Activated naive CD4-positive, alpha-beta T cell treated with Interleukin-2 at 50 U/mL for 16 hours (primary cell): ENCODE data around the gene BLOC1S4.
"Not testable (repeated sequence)": the region's sequence is repeated elsewhere in the genome, so short reads cannot be mapped to it uniquely, and the experiment has no call there.

Source experiments
- DNase-seq: peaks from one replicate; pipeline ENCODE4 v3.0.0-alpha.2; 2020

BLOC1S4 gene, protein sequence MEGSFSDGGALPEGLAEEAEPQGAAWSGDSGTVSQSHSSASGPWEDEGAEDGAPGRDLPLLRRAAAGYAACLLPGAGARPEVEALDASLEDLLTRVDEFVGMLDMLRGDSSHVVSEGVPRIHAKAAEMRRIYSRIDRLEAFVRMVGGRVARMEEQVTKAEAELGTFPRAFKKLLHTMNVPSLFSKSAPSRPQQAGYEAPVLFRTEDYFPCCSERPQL

DNA sequence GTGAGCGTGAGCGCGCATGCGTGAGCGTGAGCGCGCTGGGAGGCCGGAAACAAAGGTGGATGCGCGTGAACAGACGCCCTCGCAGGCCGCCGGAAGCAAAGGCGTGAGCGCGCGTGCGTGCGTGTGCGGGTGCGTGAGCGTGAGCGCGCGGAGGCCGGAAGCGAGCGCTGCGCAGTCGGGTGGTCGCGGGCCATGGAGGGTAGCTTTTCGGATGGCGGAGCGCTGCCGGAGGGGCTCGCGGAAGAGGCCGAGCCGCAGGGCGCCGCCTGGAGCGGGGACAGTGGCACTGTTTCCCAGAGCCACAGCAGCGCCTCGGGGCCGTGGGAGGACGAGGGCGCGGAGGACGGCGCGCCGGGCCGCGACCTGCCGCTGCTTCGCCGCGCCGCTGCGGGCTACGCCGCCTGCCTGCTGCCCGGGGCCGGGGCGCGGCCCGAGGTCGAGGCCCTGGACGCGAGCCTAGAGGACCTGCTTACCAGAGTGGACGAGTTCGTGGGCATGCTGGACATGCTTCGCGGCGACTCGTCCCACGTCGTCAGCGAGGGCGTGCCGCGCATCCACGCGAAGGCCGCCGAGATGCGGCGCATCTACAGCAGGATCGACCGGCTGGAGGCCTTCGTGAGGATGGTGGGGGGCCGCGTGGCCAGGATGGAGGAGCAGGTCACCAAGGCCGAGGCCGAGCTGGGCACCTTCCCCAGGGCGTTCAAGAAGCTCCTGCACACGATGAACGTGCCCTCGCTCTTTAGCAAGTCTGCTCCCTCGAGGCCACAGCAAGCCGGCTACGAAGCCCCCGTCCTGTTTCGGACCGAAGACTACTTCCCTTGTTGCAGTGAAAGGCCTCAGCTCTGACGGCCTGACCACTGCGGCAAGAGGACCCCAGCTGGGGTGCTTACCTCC, at the start of gene BLOC1S4:
Gene BLOC1S4, plus strand, starts transcription at position 157 of the 894 bp plus-strand sequence. Its CDS starts 36 bp downstream, at position 193.
- peak; percentile 87 for DNase-seq

- DNase-seq = no peak
These were observed 47.6 kb upstream of the BLOC1S4 start for GRCh38 chr4:6668391-6668790.

- no peak for DNase-seq
These were observed 44.3 kb upstream of the BLOC1S4 start for GRCh38 chr4:6671648-6672047.

DNA sequence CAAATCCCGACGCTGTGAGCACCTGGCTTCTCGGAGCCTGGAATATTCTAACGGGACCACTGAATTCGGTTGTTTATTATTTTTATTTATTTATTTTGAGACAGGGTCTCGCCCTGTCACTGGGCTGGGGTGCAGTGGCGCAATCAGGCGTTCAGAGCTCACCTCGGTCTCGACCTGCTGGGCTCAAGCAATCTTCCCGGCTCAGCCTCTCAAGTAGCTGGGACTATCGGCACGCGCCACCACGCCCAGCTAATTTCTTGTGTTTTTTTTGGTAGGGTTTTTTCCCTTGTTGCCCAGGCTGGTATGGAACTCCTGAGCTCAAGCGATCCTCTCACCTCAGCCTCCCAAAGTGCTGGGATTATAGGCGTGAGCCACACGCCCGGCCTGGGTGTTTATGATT, 43.8 kb upstream of the BLOC1S4 start:
- DNase-seq = no peak

DNA sequence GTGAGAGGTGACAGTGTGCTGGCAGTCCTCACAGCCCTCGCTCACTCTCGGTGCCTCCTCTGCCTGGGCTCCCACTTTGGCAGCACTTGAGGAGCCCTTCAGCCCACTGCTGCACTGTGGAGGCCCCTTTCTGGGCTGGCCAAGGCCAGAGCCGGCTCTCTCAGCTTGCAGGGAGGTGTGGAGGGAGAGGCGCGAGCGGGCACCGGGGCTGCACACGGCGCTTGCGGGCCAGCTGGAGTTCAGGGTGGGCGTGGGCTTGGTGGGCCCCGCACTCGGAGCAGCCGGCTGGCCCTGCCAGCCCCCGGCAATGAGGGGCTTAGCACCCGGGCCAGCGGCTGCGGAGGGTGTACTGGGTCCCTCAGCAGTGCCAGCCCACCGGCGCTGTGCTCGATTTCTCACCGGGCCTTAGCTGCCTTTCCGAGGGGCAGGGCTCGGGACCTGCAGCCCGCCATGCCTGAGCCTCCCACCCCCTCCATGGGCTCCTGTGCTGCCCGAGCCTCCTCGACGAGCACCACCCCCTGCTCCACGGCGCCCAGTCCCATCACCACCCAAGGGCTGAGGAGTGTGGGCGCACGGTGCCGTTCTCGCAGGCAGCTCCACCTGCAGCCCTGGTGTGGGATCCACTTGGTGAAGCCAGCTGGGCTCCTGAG, 43.3 kb upstream of the BLOC1S4 start:
- not testable (repeated sequence) for DNase-seq

- peak; percentile 56 for DNase-seq
These were observed 42.7 kb upstream of the BLOC1S4 start for GRCh38 chr4:6673191-6673659.

GRCh38 chr4:6673660-6674499, 42.1 kb upstream of the BLOC1S4 start:
- peak; percentile 95 for DNase-seq

GRCh38 chr4:6674500-6675149, 41.3 kb upstream of the BLOC1S4 start:
- DNase-seq = peak; percentile 66

- no peak for DNase-seq
These were observed 39.0 kb upstream of the BLOC1S4 start for GRCh38 chr4:6676722-6677558.

DNA sequence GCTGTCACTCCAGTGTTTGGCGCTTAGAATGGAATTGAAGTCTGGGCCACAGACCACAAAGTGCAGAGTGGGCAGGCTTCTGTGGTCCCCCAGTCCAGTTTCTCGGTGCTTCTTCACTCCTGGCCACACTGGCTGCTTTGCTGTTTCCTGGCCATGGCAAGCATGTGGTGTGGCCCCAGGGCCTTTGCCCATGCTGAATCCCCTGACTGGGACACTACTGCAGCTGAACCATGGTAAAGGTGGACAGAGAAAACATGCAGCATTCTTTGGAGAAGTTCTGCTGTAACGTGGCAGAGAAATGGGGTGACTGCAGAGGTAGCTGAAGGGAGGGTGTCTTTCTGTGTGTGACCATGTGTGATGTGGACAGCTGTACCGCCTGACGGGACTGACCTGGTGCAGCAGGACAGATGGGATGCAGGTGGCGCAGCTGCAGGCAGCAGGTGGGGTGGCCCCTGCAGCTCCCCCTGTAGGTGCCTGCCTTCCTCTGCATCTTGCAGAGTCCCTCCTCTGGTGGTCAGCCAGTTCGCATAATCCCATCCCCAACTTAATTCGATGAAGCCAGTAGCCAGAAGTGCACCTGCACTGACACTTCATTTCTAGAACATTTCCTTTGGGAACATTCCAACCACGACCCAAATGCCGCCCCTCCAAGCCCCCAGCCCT, 35.5 kb upstream of the BLOC1S4 start:
- no peak for DNase-seq

DNA sequence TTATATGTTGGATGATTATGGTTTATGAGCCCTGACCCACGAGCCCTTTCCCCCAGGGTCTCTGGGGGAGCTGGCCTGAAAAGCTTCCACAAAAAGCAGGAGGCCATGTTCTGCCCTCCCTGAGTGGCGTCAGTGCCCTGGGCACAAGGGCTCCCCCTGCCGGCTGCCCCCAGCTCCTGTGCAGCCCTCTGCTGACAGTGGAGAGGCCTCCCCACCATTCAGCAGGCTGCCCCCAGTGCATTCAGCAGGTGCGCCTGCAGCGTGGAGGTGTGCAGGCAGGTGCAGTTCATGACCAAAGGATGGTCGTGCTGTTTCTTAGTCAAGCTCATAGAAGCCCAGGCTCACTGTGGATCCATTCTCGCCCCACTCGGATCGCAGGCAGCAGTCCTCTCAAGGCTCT, 34.8 kb upstream of the BLOC1S4 start:
- no peak for DNase-seq

GRCh38 chr4:6682862-6683590, 32.9 kb upstream of the BLOC1S4 start:
- DNase-seq = no peak

- DNase-seq = no peak
These were observed 31.3 kb upstream of the BLOC1S4 start for GRCh38 chr4:6684656-6685055.

DNA sequence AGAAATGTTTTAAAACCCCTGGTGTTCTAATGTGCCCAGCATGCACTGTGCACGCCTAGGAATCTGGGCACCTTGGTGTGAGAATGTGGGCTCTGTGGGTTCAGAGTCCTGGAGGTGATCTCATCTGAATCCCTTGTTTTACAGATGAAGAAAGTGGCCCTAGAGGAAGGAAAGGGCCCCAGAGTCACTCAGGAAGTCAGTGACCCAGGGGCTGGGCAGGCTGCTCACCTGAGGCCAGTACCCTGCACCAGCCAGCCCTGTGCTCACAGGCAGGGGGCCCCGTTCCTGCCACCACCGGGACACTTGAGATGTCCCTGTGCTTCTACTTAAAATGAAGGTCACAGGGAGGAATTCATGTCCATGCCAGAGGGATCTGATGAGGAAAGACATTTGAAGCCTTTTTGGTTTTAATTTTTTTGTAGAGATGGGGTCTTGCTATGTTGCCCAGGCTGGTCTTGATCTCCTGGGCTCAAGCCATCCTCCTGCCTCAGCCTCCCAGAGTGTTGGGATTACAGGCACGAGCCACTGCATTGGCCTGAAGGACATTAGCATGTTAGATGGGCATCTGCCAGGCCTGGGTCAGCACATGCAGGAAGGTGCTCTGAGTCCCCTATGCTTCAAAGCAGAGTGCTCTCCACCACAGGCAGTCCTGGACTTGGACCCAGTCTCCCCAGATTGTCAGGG, 29.7 kb upstream of the BLOC1S4 start:
- no peak for DNase-seq

GRCh38 chr4:6687947-6688878, 27.8 kb upstream of the BLOC1S4 start:
- DNase-seq = no peak

- peak; percentile 82 for DNase-seq
These were observed 27.0 kb upstream of the BLOC1S4 start for GRCh38 chr4:6688879-6689505.

DNA sequence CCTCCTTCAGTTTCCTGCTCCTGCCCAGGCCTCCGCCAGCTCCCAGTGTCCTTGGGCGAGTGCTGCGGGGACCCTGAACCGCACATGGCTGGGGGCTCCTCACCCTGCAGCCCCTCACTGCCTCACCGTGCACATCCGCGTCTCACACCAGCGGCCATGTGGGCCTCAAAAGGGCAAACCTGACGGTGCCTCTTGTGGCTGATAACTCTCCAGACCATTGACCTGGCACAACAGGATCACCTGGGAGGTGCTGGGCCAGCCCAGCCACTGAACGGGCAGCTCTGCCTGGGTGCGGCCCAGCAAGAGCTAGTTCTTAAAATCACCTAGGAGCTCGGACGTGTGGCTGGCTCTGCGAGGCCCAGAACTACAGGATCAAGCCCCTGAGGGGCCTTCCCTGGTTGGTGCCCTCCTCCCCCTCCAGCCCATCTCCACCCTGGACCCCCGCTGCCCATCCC, 26.4 kb upstream of the BLOC1S4 start:
- DNase-seq = no peak
